B cell (primary cell): ENCODE measurements around the gene PDCD4.

ENCODE experiments used
- CTCF ChIP-seq: fragments of 200-600 bp; IDR thresholded peaks from one replicate; pipeline ENCODE4 v1.8.0; 2022; ENCODE audit warnings: antibody characterized with exemption, mild to moderate bottlenecking
- EZH2 ChIP-seq: IDR thresholded peaks from 2 replicates; pipeline ENCODE4 v1.6.1; 2012; ENCODE audit warnings: borderline replicate concordance, low read depth, mild to moderate bottlenecking, moderate library complexity, low read length; ENCODE audit not compliant: insufficient read depth, poor library complexity, severe bottlenecking

GRCh38 chr10:110829721-110830410, 41.9 kb upstream of the PDCD4 start:
- TF ChIP-seq EZH2 (no peak), CTCF (no peak)
